Measurements from ENCODE around the gene PLEKHH2.

The PLEKHH2 gene

GRCh38 chr2:43766006-43766405 lies 128.9 kb downstream of the PLEKHH2 start:
- DNase-seq, result no peak

GRCh38 chr2:43773876-43774613 lies 137.0 kb downstream of the PLEKHH2 start, which contains the start of gene DYNC2LI1:
Gene DYNC2LI1, plus strand, starts transcription at chr2:43774039. Its CDS starts 100 bp downstream, at chr2:43774139.
- DNase-seq, result peak; percentile 80

- no peak for DNase-seq
Observed at GRCh38 chr2:43774617-43775016, 137.6 kb downstream of the PLEKHH2 start.

DNA sequence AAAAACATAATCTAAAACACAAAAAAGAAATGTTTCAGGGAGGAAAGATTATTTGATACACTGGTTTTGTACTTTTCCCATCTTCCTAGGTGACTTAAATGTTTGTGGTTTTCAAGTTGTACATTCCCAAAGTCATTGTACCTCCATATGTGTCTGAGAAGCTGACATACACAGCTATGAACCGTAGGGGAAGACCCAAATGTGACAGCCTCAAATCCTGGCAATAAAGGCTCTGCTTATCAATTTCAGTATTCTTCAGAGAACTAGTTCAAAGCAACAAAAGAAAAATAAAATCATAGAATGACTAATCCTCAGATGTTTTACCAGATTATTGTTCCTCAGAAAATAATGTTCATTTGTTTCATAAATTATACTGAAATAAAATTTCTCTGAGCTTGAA lies 139.3 kb downstream of the PLEKHH2 start:
- no peak for DNase-seq

GRCh38 chr2:43777306-43777926 lies 140.4 kb downstream of the PLEKHH2 start:
- no peak for DNase-seq

- DNase-seq, result no peak
Observed at GRCh38 chr2:43778233-43778632, 141.2 kb downstream of the PLEKHH2 start.

DNA sequence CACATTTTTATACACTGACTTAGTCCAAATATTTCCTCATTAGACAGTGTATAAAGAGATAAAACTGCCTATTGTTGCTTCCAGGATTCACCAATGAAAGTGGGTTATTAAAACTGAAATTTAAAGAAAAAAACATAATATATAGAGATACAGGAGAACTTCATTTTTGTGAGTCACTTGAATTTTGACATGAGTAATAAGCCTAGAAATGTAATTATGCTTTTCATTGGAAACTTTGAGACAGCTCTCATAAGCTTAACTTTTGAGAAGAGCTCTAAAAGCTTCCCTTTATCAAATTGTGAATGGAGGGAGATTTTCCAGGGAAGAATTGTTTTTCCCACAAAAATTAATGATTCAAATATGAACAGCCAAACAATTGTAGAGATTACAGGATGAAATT lies 150.8 kb downstream of the PLEKHH2 start:
- no peak for DNase-seq

GRCh38 chr2:43788646-43789045 lies 151.6 kb downstream of the PLEKHH2 start:
- no peak for DNase-seq

- no peak for DNase-seq
Observed at GRCh38 chr2:43790147-43790546, 153.1 kb downstream of the PLEKHH2 start.

DNA sequence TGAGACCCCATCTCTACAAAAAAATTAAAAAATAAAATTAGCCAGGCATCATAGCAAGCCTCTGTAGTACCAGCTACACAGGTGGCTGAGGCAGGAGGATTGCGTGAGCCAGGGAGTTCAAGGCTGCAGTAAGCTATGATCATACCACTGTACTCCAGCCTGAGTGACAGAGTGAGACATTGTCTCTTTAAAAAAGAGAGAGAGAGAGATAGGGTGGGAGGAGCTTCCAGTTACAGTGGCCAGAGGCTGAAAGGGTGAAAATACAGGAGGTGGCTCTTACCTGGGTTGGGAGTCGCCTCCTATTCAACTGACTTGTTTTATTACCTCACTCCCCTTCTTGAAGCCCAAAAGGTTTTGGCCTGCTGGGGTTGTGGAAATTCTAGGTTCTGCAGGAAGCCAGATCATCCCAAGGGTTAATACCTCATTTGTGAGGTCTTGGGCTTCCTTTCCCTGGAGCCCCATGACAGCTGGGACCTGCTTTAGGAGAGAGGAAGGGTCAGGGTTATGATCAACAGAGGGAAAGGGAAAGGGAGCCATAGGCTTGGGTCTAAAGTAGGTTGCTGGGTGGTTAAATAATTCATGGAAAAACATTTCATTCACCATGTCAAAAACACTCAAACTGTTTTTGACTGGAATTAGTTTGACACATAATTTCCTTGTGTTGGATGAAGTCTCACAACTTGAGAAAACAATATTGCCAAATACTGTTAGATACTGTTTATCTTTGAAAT lies 154.1 kb downstream of the PLEKHH2 start:
- no peak for DNase-seq

GRCh38 chr2:43792653-43793052 lies 155.6 kb downstream of the PLEKHH2 start:
- DNase-seq, result no peak

DNA sequence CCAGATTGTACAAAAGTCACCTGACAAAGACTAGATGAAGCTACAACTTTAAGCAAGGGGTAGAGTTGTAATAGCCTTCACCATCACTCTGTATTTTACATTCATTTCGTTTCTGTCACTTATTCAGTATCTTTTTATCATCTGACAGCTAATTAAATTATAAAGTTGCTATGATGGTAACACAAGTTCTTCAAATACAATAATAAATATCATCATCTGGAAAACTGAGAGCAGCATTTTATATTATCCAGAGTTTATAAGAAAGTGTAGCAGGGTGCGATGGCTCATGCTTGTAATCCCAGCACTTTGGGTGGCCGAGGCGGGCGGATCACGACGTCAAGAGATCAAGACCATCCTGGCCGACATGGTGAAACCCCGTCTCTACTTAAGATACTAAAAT lies 157.9 kb downstream of the PLEKHH2 start:
- no peak for DNase-seq

DNA sequence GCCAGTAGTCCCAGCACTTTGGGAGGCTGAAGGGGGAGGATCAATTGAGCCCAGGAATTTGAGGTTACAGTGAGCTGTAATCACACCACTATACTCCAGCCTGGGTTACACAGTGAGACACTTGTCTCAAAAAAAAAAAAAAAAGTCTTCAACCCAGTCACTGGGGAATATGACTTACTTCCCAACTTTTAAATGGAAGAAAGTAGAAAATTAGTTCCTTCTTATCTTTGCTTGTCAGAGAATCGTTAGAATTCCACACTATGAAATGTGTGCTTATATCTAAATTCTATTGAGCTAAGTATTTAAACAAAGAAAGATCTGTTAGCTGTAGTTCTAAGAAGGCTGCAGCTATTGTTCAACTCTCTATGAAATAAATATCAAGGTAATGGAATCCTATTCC lies 159.1 kb downstream of the PLEKHH2 start:
- DNase-seq, result no peak

DNA sequence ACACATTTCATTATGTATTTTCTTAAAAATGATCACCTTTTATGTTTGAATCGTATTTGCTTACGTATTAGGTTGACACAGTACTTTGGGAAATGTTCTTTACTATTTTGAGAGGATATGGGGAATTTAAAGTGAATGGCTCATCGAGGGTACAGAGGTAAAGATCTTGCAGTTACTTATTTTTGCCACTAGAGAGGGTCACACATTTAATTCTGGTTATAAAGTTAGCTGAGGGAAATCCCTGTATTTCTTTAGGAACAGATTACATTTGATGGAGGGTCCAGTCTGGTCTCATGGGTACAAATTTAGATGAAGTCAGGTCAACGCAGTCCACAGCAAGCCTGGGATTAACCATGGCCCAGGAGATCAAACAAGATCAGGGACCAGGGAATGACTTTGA lies 161.2 kb downstream of the PLEKHH2 start:
- DNase-seq, result no peak

GRCh38 chr2:43800894-43801293 lies 163.8 kb downstream of the PLEKHH2 start:
- no peak for DNase-seq

DNA sequence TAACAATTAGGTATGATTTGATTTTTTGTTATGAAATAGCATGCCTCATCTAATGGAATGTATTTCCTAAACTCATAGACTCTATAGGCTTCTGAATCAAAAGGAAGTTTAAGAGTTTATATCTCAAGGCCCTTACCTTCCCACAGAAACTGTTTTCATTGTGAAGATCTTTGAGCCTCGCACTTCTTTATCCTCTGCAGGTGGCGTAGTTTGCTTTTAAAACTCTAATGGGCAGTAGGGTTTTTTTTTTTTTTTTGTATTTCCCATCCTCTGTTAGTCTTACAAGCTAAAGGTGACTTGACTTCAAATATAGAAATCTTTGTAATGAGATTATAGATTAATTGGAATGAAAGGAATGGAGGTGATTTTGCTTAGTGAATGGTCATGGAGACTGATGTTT lies 165.1 kb downstream of the PLEKHH2 start:
- DNase-seq, result no peak

DNA sequence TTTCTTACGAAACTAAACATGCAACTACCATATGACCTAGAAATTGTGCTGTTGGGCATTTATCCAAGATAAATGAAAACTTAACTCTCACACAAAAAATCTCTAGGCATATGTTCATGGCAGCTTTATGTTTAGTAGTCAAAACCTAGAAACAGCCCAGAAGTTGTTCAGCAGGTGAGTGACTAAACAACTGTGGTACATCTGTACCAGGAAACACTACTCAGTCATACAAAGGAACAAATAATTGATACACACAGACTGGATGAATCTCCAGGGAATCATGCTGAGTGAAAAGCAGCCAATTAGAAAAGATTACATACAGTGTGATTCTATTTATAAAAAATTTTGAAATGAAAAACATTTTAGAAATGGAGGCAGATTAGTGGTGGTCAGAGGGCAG lies 166.1 kb downstream of the PLEKHH2 start:
- DNase-seq, result no peak

DNA sequence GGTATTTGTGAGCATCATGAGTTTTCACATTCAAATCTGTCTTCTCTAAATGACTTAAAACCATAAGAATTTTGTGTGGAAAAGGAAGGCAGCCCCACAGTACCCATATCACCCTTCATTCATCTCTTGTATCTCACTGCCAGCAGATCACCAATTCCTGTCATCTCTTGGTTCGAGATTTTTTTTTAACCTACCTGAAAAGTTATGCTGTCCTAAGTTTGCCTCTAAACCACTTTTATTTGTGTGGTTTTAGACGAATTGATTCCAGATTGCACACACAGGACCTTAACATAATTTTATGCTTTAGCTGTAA lies 169.6 kb downstream of the PLEKHH2 start:
- DNase-seq, result no peak

DNA sequence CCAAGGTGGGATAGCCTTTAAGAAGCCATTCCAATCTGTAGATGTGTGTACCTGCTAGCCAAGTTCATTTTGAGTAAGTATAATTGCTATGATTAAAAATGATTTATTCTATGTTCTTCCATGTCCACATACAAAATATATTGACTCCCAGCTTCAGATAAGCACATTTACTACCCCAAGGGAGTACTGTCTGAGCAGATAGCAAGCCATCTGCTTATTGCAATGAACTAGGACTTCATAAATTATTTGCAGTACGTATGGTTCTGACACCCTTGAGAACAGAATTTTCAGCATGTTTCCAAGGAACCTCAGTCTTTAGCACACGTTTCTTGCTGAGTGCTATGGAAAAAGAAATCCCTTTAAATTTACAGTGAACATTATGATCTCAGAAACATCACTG lies 173.4 kb downstream of the PLEKHH2 start:
- DNase-seq, result no peak

DNA sequence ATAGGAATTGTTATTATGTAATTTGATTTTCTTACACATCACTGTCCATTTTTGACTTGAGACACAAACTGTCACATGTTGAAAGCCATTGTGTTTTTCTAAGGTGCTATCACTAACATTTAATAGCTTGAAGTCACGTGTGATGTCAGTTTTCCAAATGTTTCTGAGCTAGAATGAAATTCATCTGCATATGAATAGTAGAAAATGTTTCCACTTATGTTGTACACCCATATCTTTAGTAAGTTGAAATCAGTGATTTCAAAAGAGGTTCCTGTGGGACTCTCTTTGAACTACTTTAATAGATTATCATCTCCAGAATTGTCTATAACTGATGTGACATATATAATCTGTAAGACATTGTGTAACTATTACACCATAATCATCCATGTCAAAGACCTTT lies 173.8 kb downstream of the PLEKHH2 start:
- no peak for DNase-seq

- DNase-seq, result no peak
Observed at GRCh38 chr2:43812006-43812405, 174.9 kb downstream of the PLEKHH2 start.

- no peak for DNase-seq
Observed at GRCh38 chr2:43812947-43813346, 175.9 kb downstream of the PLEKHH2 start.

GRCh38 chr2:43814711-43815110 lies 177.7 kb downstream of the PLEKHH2 start:
- no peak for DNase-seq

Data from CD4-positive, alpha-beta T cell treated with Interleukin-10 for 1 hour (primary cell).